Measurements from ENCODE around the gene RFNG. TPM values are rescaled to one million over a fixed set of nuclear protein-coding genes. Genes with fewer than 3 reads are reported as not detected.

RFNG gene
- total RNA-seq, 1 donor from 2014 or later, result 20.9 TPM

- intact Hi-C loops (cut with micrococcal nuclease), result no loop called here
These were observed 4.7 kb downstream of the RFNG start for GRCh38 chr17:82046903-82047302.

GRCh38 chr17:82045936-82046484 is 5.6 kb downstream of the RFNG start:
- intact Hi-C loops (cut with micrococcal nuclease), result no loop called here

GRCh38 chr17:82043507-82043906 is 8.1 kb downstream of the RFNG start:
- intact Hi-C loops (cut with micrococcal nuclease), result no loop called here

DNA sequence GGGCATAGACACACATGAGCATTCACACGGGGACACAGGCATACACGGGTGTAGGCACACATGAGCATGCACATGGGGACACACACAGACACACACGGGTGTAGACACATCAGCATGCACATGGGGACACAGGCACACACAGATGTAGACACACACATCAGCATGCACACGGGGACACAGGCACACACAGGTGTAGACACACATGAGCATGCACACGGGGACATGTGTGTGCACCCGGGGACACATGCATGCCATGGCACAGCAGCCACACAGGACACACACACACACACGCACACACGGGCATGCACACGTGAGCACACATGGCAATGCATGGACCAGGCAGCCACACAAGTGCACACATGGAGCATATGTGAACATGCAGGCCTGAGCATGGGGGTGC is 9.0 kb downstream of the RFNG start:
- intact Hi-C loops (cut with micrococcal nuclease), result no loop called here

DNA sequence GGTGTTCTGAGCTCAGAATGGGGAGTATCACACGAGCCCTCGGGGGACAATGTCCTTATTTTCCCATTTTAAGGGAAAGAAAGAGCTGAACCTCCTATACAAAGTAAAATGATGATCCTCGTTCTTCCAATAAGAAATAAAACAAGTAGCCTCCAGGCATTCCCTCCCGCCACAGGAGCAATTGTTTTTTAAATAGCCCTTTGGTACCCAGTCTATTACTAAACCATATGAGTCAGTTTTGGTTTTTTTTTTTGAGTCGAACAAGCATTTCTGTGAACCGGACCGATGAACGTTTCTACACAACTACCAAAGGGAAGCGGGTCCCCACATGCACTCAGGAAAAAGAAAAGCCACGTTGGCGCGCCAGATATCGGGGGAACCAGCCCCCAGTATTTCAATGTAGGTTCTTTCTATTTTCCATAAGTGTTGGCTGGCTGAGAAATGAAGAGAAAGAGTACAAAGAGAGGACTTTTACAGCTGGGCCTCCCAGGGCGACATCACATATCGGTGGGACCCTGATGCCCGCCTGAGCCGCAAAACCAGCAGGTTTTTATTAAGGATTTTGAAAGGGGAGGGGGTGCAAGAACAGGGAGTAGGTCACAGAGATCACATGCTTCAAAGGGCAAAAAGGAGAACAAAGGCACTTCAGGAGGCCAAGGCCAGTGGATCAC is 10.3 kb downstream of the RFNG start:
- intact Hi-C loops (cut with micrococcal nuclease), result no loop called here

DNA sequence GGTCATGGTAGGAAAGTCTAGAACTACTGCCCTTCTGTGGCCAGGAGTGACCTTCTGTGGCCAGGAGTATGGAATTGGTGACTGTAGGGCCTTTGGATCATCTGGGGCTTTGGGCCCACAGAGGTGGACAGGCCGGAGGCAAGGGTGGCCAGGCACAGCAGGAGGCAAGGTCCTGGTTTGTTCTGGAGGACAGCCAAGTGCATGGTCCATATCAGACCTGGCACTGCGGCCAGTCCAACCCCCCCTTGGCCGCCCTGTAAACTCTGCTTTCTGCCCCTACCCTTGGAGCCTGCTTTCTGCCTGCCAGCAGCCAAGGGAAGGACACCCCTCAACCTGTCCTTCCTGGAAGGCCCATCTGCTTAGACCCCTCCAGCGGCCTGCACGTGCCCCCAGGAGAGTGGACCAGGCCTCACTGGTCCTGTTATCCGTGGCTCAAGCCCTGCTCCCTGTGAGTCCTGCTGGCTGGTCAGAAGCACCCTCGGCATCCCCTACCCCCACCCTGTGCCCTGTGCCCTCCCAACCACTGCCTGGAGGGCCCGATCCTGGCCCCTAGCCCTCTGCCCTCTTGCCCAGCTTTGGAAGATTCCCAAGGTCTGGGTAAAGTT is 11.8 kb downstream of the RFNG start:
- intact Hi-C loops (cut with micrococcal nuclease), result loop anchor here (10.0 kb wide), 1 partner anchor 255 kb away; no protein-coding TSS in a partner anchor

DNA sequence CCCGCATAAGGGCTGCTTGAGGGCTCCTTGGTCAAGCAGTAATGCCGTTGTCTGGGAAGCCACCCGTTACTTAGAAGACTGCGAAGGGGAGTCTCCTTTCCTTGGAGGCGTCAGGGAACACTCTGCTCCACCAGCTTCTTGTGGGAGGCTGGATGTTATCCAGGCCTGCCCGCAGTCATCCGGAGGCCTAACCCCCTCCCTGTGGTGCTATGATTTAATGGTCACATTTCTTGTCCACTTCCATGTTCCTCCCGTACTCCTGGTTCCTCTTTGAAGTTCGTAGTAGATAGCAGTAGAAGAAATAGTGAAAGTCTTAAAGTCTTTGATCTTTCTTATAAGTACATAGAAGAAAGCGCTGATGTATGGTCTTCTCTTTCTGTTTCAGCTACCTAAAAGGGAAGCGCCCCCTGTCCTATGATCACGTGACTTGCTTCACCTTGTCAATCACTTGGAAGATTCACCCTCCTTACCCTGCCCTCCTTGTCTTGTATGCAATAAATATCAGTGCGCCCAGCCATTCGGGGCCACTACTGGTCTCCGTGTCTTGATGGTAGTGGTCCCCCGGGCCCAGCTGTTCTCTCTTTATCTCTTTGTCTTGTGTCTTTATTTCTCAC is 12.7 kb downstream of the RFNG start:
- intact Hi-C loops (cut with micrococcal nuclease), result loop anchor here (10.0 kb wide), 1 partner anchor 256 kb away; no protein-coding TSS in a partner anchor

DNA sequence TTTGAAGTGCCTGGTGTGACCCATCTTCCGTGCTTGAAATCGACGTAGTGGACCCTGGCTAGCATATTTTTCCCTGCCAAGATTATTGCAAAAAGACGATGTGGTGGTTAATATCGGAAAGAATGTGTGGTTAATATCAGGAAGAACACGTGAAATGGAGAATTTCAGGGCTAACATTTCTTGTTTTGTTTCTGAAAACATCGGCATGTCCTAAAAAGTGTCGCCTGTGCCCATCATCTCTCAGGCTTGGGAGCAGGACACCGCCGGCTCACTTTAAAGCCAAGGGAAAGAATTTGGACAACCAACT is 13.8 kb downstream of the RFNG start:
- intact Hi-C loops (cut with micrococcal nuclease), result loop anchor here (1.0 to 10.0 kb wide), 4 partner anchors 15 to 257 kb away; partner anchors contain the start of genes FASN and LRRC45

DNA sequence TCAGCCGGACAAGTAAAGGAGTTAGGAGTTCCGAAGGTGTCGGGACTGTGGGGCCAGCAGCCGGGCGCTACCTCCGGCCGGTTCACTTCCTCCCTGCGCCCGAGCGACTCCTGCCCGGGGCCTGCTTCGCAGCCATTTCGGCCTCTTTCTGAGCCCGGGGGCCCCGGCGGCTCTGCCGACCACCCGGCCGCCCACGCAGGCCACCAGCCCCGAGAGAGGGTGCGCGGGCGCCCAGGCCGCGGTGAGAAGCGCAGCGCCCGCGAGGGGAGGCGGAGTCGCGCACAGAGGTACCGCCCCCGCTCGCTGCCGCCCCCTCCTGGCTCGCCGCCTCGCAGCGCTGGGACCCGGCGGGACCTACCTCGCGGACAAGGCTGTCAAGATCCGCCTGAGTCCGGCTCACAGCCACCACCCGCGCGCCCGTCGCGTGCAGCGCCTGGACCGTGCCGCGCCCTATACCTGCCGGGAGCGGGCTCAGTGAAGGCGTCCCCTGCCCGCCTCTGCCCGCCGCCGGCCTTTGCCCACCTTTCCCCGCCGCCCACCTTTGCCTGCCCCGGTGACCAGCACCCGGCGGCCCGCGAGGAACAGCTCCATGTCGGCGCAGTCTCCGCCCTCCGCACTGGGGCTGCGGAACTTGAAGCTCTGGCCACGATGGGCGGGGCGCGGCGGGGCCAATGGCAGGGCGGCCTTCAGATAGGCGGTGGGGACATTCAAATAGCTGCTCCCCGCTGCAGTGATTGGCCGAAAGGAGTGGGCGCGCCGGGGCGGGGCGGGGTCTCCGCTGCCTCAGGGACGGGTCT is 14.3 kb downstream of the RFNG start, which contains the start of gene DCXR:
TSS of gene DCXR (minus strand) at position 606 of the 797 bp plus-strand sequence. CDS start at position 591, 15 bp downstream.
- intact Hi-C loops (cut with micrococcal nuclease), result loop anchor here (1.0 to 10.0 kb wide), 4 partner anchors 14 to 258 kb away; partner anchors contain the start of genes FASN and LRRC45

GRCh38 chr17:82036634-82037091 is 14.9 kb downstream of the RFNG start:
- intact Hi-C loops (cut with micrococcal nuclease), result loop anchor here (1.0 to 10.0 kb wide), 4 partner anchors 13 to 258 kb away; partner anchors contain the start of genes FASN and LRRC45

- intact Hi-C loops (cut with micrococcal nuclease), result loop anchor here (2.0 to 10.0 kb wide), 2 partner anchors 71 to 259 kb away; no protein-coding TSS in a partner anchor
These were observed 15.5 kb downstream of the RFNG start for GRCh38 chr17:82035956-82036633.

- intact Hi-C loops (cut with micrococcal nuclease), result loop anchor here (10.0 kb wide), 1 partner anchor 259 kb away; no protein-coding TSS in a partner anchor
These were observed 16.1 kb downstream of the RFNG start for GRCh38 chr17:82035488-82035887.

DNA sequence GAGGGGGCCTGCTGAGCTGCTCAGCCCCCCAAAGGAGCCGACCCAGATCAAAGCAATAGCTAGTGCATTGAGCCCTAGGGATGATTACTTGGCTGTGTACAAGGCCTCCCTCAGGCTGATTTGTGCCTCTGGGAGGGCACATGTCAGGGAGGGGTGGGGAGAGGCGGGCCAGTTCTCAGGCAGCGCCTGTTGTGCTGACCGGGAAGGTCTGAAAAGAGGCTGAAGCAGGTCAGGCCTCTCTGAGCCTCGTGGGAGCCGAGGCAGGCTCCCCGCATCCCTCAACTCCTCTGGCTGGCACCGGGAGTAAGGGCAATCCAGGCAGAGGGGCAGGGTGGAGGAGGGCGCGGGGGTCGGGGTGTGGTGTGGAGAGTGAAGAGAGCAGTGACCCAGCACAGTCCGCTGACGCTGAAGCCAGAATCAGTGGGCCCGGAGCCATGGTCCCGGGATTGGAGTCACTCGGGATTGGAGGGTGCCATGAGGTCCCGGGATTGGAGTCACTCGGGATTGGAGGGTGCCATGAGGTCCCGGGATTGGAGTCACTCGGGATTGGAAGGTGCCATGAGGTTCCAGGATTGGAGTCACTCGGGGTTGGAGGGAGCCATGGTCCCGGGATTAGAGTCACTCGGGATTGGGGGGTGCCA is 17.1 kb downstream of the RFNG start:
- intact Hi-C loops (cut with micrococcal nuclease), result loop anchor here (5.0 to 10.0 kb wide), 2 partner anchors 193 to 260 kb away; partner anchors contain the start of gene SLC16A3

- intact Hi-C loops (cut with micrococcal nuclease), result loop anchor here (5.0 to 10.0 kb wide), 2 partner anchors 194 to 261 kb away; partner anchors contain the start of gene SLC16A3
These were observed 18.1 kb downstream of the RFNG start for GRCh38 chr17:82033359-82034085.

DNA sequence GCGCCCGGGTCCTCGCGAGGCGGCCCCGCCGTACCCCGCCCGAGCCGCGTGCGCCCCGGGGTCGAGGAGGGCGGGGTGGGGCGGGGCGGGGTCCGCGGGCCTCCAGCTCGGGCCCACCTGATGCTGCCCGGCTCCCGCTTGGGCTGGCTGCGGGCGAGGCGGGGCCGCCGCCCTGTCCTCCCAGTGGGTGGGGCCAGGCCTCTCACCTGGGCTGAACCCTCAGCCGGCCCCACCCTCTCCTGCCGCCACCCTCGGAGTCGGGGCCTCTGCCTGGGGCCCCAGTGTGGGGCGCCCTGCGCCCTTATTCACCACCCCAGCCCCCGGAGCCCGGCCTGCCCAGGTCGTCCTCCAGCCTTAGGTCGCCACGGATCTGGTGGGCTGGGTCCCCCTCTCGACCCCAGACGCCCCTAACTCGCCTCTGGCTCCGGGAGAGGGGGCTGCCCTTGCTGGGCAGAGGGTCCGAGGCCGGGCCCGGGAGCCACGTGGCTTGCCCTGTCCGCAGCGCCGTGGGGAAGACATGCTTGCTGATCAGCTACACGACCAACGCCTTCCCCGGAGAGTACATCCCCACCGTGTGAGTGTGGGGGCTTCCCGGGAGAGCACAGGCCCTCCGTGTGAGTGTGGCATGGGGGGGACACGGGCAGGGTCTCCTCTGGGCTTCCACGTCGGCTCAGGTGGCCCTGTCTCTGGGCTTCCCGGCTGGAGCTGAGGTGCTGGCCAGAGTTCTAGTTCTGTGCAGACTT is 19.6 kb downstream of the RFNG start:
- intact Hi-C loops (cut with micrococcal nuclease), result loop anchor here (1.0 to 10.0 kb wide), 3 partner anchors 122 to 263 kb away; partner anchors contain the start of gene SLC16A3

DNA sequence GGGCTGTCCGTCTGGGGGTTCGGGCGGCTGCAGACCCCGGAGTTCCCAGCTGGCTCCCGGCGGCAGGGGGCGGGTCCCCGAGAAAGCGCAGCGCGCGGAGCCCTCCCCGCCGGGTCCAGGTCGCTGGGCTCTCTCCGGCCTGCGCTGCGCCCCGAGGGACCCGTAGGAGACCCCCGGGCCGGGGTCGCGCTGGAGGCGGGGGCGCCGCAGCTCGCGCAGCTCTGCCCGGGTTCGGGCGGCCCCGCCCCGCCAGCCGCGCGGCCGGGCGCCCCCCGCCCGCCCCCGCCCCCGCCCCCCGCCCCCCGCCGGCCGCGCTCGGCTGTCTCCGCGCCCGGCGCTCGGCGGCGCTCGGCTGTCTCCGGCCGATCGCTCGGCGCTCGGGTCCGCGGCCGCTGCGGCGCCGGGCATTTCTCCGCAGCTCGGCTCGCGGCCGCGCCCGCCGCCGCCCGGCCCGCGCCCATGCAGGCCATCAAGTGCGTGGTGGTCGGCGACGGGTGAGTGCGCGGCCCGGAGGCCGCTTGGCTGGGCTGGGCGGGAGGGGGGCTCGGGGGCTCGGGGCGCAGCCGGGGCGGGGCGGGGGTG is 20.2 kb downstream of the RFNG start, which contains the start of gene RAC3:
TSS of gene RAC3 (plus strand) at position 376 of the 582 bp plus-strand sequence. CDS start at position 460, 84 bp downstream.
- intact Hi-C loops (cut with micrococcal nuclease), result loop anchor here (1.0 to 10.0 kb wide), 3 partner anchors 123 to 263 kb away; partner anchors contain the start of gene SLC16A3
